ENCODE data around the gene FRAT1. TPM values are rescaled to one million over a fixed set of nuclear protein-coding genes. Genes with fewer than 3 reads are reported as not detected.

Gene FRAT1
- total RNA-seq, 2 experiments from 2014 or later: 11.0 to 11.7 TPM

- Mint-ChIP-seq H3K36me3 (peaks cover 11% of the 10 kb centered on the region), H3K27ac (peak within 1 kb of the TSS; percentile 88), H3K9me3 (no peaks in the 10 kb centered on the region), H3K27me3 (peaks cover 2% of the 10 kb centered on the region), H3K4me3 (peak within 1 kb of the TSS; percentile 89), H3K4me1 (peaks cover 25% of the 10 kb centered on the region)
- DNase-seq: peak; percentile 82
- POLR2A ChIA-PET: interaction anchor here (0.8 to 3.6 kb wide), 7 partner anchors 13 to 1203 kb away, joined by 3 to 21 read pairs (median 4); partner anchors contain the start of genes FRAT1 and RRP12
- ATAC-seq (ENCODE audit: low read depth): peak; percentile 100
Measured at GRCh38 chr10:97292097-97292861, 26.8 kb upstream of the FRAT1 start, which contains the start of gene ARHGAP19. Gene ARHGAP19 (minus strand): TSS chr10:97292637. CDS start chr10:97292627, 10 bp downstream.

- Mint-ChIP-seq H3K4me1 (peaks cover 25% of the 10 kb centered on the region), H3K36me3 (peaks cover 11% of the 10 kb centered on the region), H3K27ac (peak overlapping the region; percentile 88), H3K27me3 (peaks cover 2% of the 10 kb centered on the region), H3K9me3 (no peaks in the 10 kb centered on the region), H3K4me3 (peak overlapping the region; percentile 89)
- no peak for ATAC-seq (ENCODE audit: low read depth)
- POLR2A ChIA-PET: interaction anchor here (1.0 to 3.6 kb wide), 5 partner anchors 13 to 1203 kb away, joined by 3 to 21 read pairs (median 4); partner anchors contain the start of gene FRAT1
- DNase-seq: no peak
Measured at GRCh38 chr10:97292862-97293198, 26.2 kb upstream of the FRAT1 start.

- ATAC-seq (ENCODE audit: low read depth): no peak
- POLR2A ChIA-PET: no interaction called here
- no peak for DNase-seq
- Mint-ChIP-seq H3K4me3 (no peak overlapping the region), H3K4me1 (peaks cover 5% of the 10 kb centered on the region), H3K27me3 (peaks cover 2% of the 10 kb centered on the region), H3K9me3 (no peaks in the 10 kb centered on the region), H3K27ac (no peak overlapping the region), H3K36me3 (no peaks in the 10 kb centered on the region)
Measured at GRCh38 chr10:97297556-97298222, 21.4 kb upstream of the FRAT1 start.

GRCh38 chr10:97298223-97298571, 20.9 kb upstream of the FRAT1 start:
- DNase-seq (no peak), ATAC-seq (ENCODE audit: low read depth) (no peak)
- no peaks in the 10 kb centered on the region for H3K9me3 Mint-ChIP-seq
- no peaks in the 10 kb centered on the region for H3K36me3 Mint-ChIP-seq
- no peak overlapping the region for H3K4me3 Mint-ChIP-seq
- no peak overlapping the region for H3K27ac Mint-ChIP-seq
- H3K4me1 Mint-ChIP-seq: peaks cover 4% of the 10 kb centered on the region
- peaks cover 2% of the 10 kb centered on the region for H3K27me3 Mint-ChIP-seq
- POLR2A ChIA-PET: no interaction called here

- Mint-ChIP-seq H3K4me3 (no peak overlapping the region), H3K4me1 (peaks cover 4% of the 10 kb centered on the region), H3K9me3 (no peaks in the 10 kb centered on the region), H3K36me3 (no peaks in the 10 kb centered on the region), H3K27me3 (no peaks in the 10 kb centered on the region), H3K27ac (no peak overlapping the region)
- ATAC-seq (ENCODE audit: low read depth): no peak
- POLR2A ChIA-PET: no interaction called here
- DNase-seq: no peak
Measured at GRCh38 chr10:97300980-97301379, 18.1 kb upstream of the FRAT1 start.

- H3K4me1 Mint-ChIP-seq: peaks cover 4% of the 10 kb centered on the region
- H3K4me3 Mint-ChIP-seq: no peak overlapping the region
- H3K27ac Mint-ChIP-seq: no peak overlapping the region
- H3K9me3 Mint-ChIP-seq: no peaks in the 10 kb centered on the region
- peaks cover 2% of the 10 kb centered on the region for H3K27me3 Mint-ChIP-seq
- POLR2A ChIA-PET: no interaction called here
- DNase-seq (no peak), ATAC-seq (ENCODE audit: low read depth) (no peak)
- H3K36me3 Mint-ChIP-seq: no peaks in the 10 kb centered on the region
Measured at GRCh38 chr10:97302088-97302791, 16.8 kb upstream of the FRAT1 start.

- no peak overlapping the region for H3K27ac Mint-ChIP-seq
Measured at GRCh38 chr10:97307441-97307840, 11.6 kb upstream of the FRAT1 start.

GRCh38 chr10:97307866-97308780, 10.9 kb upstream of the FRAT1 start:
- Mint-ChIP-seq H3K4me1 (no peaks in the 10 kb centered on the region), H3K27ac (no peak overlapping the region), H3K27me3 (peaks cover 2% of the 10 kb centered on the region), H3K4me3 (no peak overlapping the region), H3K9me3 (no peaks in the 10 kb centered on the region), H3K36me3 (no peaks in the 10 kb centered on the region)
- DNase-seq (no peak), ATAC-seq (ENCODE audit: low read depth) (no peak)
- POLR2A ChIA-PET: no interaction called here

More at GRCh38 chr10:97307441-97307840, 11.6 kb upstream of the FRAT1 start:
- H3K9me3 Mint-ChIP-seq: no peaks in the 10 kb centered on the region
- POLR2A ChIA-PET: no interaction called here
- H3K36me3 Mint-ChIP-seq: no peaks in the 10 kb centered on the region
- ATAC-seq (ENCODE audit: low read depth) (no peak), DNase-seq (no peak)
- H3K4me1 Mint-ChIP-seq: no peaks in the 10 kb centered on the region
- H3K4me3 Mint-ChIP-seq: no peak overlapping the region
- H3K27me3 Mint-ChIP-seq: peaks cover 2% of the 10 kb centered on the region

GRCh38 chr10:97311111-97311626, 7.9 kb upstream of the FRAT1 start:
- DNase-seq (no peak), ATAC-seq (ENCODE audit: low read depth) (no peak)
- POLR2A ChIA-PET: interaction anchor here (0.5 kb wide), 1 partner anchor 329 kb away, joined by 4 read pairs; the partner anchor contains the start of gene PI4K2A
- Mint-ChIP-seq H3K27ac (no peak overlapping the region), H3K4me1 (no peaks in the 10 kb centered on the region), H3K27me3 (peaks cover 2% of the 10 kb centered on the region), H3K4me3 (no peak overlapping the region), H3K9me3 (no peaks in the 10 kb centered on the region), H3K36me3 (no peaks in the 10 kb centered on the region)

GRCh38 chr10:97312897-97313296, 6.2 kb upstream of the FRAT1 start:
- POLR2A ChIA-PET: no interaction called here
- Mint-ChIP-seq H3K4me3 (no peak overlapping the region), H3K4me1 (peaks cover under 1% of the 10 kb centered on the region), H3K36me3 (no peaks in the 10 kb centered on the region), H3K9me3 (no peaks in the 10 kb centered on the region), H3K27ac (no peak overlapping the region), H3K27me3 (peaks cover 2% of the 10 kb centered on the region)
- ATAC-seq (ENCODE audit: low read depth): no peak
- DNase-seq: no peak

GRCh38 chr10:97314671-97315070, 4.4 kb upstream of the FRAT1 start:
- DNase-seq (no peak), ATAC-seq (ENCODE audit: low read depth) (no peak)
- H3K9me3 Mint-ChIP-seq: no peaks in the 10 kb centered on the region
- H3K4me3 Mint-ChIP-seq: no peak overlapping the region
- H3K36me3 Mint-ChIP-seq: no peaks in the 10 kb centered on the region
- H3K27ac Mint-ChIP-seq: no peak overlapping the region
- POLR2A ChIA-PET: no interaction called here
- H3K27me3 Mint-ChIP-seq: peaks cover 2% of the 10 kb centered on the region
- H3K4me1 Mint-ChIP-seq: peaks cover 7% of the 10 kb centered on the region

GRCh38 chr10:97319671-97320479, 804 bp downstream of the FRAT1 start:
- no peaks in the 10 kb centered on the region for H3K9me3 Mint-ChIP-seq
- DNase-seq: peak; percentile 75
- ATAC-seq (ENCODE audit: low read depth): peak; percentile 50
- peaks cover 5% of the 10 kb centered on the region for H3K27me3 Mint-ChIP-seq
- peaks cover 23% of the 10 kb centered on the region for H3K4me1 Mint-ChIP-seq
- peak overlapping the region; percentile 89 for H3K4me3 Mint-ChIP-seq
- peak overlapping the region; percentile 87 for H3K27ac Mint-ChIP-seq
- peaks cover 2% of the 10 kb centered on the region for H3K36me3 Mint-ChIP-seq
- POLR2A ChIA-PET: interaction anchor here (1.6 to 4.4 kb wide), 6 partner anchors 9 to 81 kb away, joined by 5 to 54 read pairs (median 10); partner anchors contain the start of genes ARHGAP19, FRAT2 and RRP12
